NOMO-1 treated with DMSO at 0.1 percent for 48 hours (cell line): ENCODE measurements around the gene KLK12.

Experiments
- DNase-seq: peaks from one replicate; lab custom pipeline; 2025; ENCODE audit not compliant: unreplicated experiment; lab: John Stamatoyannopoulos, UW

KLK12 gene, protein sequence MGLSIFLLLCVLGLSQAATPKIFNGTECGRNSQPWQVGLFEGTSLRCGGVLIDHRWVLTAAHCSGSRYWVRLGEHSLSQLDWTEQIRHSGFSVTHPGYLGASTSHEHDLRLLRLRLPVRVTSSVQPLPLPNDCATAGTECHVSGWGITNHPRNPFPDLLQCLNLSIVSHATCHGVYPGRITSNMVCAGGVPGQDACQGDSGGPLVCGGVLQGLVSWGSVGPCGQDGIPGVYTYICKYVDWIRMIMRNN

DNA sequence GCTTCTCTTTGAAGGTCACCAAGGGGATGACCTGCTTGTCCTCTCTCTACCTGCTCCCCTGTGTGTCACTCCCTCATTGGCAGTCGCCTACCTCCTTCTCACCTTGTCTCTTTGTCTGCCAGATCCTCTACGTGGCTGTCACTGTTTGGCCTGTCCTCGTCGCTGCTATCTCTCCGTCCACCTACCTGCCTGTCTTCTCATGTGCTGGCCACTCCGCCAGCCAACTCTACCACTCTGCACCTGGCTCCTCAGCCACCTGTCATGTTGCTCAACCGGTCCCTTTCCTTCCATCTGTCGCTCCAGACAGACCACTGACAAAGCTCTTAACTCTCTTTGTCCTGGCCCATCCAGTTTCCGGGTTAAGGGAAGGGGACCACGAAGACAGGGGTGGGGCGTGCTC, at the start of gene KLK12:
TSS of gene KLK12 (minus strand) at position 299 of the 400 bp plus-strand sequence. CDS start 381 bp downstream, outside the sequence.
- no peak for DNase-seq

DNA sequence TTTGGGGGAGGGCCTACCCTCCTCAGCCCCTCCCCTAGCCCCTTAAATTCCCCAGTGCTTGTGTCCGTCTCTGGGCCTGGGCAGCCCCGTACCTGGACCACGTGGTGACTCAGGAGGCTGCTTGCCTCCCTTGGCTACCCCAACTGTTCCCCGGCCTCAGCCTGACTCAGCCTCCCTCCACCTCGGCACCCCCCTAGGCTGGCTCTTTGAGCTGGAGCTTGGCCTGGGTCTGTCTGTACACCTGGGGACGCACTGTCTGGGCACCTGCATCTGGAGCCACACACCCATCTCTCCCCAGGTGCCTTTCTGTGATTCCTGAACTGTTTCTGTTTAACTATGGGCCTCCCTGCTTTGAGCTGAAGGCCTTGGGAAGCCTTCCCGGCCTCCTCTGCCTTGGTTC, 49.7 kb upstream of the KLK12 start:
- DNase-seq: no peak

DNA sequence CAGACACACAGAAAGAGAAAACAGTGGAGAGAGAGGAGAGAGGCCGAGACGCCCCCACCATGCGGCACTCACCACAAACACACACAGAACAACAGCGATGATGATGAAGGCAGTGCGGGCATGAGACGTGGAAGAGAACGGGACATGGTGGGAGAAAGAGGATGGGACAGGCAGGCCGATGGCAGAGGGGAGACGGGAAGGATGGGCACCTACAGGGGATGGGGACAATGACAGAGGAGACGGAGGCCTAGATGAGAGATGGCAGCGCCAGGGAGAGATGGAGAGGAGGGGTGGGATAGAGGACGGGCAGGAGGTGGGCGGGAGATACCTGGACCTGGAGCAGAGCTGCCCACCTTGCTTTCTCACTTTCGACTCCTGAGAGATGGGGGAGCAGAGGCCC, 49.0 kb upstream of the KLK12 start:
- no peak for DNase-seq

DNA sequence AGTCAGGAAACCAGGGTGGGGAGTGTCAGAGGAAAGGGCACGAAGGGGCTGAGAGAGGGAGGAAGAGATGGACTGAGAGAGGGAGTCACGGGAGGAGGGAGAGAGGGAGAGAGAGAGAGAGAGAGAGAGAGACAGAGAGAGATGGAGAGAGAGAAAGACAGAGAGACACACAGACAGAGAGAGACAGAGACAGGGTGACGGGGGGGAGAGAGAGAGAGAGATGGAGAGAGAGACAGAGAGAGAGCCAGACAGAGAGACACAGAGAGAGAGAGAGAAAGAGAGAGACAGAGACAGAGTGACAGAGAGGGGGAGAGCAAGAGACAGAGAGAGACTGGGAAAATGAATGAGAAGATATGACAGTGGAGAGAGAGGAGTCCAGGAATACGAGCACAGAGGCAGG, 48.4 kb upstream of the KLK12 start:
- DNase-seq: no peak

DNA sequence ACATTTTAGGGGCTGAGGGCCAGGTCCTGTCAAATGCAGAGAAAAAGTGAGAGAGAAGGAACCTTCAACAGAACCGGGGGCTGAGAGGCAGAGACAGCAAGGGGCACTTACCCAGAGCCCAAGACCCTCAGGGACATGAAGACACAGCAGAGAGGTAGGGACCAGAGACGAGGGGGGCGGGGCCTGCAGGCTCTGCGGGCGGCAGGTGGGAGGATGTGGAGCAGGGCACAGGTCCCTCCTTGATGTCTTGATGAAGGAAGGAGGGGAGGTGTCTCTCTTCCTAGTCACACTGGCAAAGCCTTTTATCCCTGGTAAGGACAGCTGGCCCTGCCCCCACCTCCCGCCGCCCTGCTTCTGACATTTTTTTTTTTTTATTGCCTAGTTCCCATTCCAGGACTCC, 47.8 kb upstream of the KLK12 start, which contains the start of gene KLK14:
TSS of gene KLK14 (minus strand) at position 277 of the 400 bp plus-strand sequence. CDS start at position 4, 273 bp downstream.
- DNase-seq: no peak

DNA sequence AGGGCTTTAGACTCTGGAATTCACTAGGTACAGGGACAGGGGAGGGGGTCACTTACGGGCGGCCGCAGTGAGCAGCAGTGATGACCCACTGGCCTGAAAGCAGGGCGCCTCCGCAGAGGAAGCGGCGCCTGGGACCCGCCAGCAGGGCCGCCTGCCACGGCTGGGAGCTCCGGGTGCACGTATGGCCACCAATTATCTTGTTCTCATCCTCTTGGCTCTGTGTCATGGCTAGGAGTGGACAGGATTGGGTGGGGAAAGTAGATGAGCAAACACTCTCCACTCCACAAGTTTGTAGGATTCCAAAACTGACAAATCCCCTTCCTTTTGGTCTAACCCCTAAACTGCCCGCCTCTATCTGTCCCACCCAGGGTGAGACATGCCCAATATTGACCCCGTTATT, 46.7 kb upstream of the KLK12 start:
- DNase-seq: no peak

DNA sequence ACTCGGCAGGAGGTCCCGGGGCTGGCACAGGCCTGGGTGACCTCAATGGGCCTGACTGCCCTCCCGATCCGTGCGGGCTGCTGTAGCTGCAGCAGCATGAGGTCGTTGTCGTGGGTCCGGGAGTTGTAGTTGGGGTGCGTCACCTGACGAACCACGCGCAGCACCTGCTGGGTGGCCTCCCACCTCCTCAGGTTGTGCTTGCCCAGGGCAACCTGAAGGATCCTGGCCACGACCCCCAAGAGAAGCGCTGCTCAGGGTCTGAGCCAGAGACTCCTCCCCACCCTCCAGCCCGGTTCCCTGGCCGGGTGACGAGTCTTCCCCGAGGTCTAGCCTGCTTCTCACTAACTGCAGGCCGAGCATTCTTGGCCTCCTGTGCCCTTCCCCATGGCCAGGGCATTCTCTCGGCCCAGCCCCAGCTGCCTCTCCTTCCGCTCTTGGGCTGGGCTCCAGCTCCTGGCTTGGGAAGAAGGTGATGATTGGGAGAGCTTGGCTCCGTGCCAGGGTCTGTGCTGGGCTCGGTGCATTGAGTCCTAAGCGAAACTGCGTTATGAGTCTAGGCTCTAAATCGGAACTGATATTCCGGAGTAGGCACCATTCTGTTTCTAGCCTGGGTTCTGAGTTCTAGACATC, 44.8 kb upstream of the KLK12 start:
- no peak for DNase-seq

DNA sequence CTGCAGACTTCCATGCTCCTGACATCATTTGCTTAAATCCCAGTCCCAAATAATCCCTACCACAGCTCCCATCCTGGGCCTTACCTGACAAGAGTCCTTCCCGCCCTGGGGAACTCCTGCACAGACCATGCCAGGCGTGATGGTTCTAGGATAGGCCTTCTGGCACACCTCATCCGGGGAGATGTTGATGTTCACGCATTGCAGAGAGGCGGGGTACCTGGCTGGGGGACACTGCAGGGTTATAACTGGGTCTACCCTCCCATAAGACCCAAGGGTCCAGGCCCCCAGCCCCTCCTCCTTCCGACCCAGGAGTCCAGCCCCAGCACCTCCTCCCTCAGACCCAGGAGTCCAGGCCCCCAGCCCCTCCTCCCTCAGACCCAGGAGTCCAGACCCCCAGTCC, 43.9 kb upstream of the KLK12 start:
- DNase-seq: no peak

DNA sequence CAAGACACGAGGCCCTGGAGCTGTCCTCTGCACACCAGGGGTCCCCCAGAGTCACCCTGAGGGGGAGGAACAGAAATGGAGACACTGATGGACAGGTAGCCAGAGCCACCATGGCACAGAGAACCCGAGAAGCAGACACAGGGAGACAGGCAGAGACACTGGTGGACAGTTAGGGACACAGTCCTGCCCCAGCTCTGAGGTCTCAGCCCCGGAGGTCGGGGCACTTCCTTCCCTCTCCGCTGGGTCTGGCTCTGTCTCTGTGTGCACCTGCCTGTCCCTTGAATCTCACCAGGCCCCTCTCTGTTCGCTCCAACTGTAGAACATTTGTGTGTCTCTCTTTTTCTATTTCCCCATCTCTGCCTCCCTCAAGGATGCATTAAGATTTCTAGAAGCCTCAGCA, 43.3 kb upstream of the KLK12 start:
- DNase-seq: no peak

DNA sequence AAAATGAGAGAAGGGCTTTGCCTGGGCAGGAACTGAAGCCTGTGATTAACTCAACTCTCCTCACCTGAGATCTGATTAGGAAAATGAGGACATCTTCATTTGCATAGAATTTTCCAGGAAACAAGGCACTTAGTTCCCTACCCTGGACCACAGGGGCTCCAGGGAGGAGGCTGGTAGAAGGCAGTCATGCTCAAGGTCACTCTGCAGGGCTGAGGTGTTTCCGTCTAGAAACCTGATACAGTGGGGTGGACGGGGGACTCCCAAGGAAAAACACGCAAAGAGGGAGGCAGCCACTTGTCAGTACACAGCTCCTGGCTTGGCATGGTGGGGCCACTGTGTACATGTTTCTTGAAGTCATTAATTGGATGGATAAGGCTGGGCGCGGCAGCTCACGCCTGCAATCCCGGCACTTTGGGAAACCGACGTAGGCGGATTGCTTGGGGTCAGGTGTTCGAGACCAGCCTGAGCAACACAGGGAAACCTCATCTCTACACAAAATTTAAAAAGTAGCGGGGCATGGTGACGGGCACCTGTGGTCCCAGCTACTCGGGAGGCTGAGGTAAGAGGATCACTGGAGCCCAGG, 41.9 kb upstream of the KLK12 start:
- DNase-seq: no peak

DNA sequence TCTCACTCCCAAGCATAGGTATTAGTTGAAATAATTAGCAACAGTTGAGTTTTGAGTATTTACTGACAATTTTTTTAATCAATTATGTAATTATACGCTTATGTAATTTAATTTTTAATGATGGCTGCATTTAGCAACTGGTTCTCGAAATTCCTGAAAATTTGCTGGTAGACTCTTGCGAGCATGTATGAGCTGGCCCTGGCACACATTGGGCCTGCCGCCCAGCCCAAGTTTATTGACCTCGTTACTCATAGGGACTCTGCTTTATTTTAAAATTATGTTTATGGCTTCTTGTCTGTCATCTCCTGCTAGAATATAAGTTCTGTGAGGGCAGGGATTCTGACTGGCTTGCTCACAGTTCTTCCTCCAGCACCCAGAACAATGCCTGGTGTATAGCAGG, 41.2 kb upstream of the KLK12 start:
- no peak for DNase-seq

DNA sequence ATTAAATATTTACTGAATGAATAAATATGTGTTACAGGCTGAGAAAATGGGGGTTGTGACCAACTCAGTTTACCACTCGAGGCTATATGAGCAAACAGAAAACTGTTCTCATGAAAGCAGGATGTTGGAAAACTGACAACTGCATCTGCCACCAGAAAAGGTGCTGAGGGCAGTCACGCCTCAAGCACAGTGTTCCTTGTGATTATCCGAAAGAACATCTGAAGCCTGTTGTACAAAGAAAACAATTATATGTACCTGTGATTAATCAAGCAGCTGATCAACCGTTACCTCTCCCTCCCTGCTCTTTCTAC, 36.2 kb upstream of the KLK12 start:
- DNase-seq: no peak

DNA sequence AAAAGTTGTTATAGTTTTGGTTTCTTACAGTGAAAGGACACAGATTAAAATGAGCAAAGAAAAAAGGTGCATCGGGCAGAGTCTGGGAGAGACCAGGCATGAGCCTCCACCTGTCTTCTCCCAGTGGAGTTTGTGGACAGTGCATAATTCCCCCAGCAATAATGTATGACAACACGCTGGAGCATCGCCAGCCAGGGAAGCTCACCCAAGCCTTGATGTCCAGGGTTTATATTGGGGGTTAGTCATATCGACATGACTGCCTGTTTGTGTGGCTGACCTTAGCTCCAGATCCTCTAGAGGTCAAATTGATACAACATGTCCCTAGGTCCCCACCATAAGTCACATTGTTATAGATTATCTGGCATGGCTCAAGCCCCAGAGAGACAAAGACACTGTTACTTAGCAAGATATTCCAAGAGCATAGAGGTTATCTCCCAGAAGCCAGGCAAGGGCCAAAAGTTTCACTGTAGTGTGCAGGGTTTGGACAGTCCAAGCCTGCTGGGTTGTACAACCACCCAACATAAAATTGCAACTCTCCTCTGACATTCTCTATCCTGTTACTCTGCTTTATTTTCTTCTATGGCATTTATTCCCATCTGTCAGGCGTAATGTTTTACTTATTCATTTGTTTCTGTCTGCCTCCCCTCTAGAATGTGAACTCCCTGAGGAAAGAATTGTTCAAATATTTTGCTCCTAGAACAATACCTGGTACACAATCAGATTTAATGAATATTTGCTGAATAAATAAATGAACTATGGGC, 35.7 kb upstream of the KLK12 start:
- DNase-seq: no peak

DNA sequence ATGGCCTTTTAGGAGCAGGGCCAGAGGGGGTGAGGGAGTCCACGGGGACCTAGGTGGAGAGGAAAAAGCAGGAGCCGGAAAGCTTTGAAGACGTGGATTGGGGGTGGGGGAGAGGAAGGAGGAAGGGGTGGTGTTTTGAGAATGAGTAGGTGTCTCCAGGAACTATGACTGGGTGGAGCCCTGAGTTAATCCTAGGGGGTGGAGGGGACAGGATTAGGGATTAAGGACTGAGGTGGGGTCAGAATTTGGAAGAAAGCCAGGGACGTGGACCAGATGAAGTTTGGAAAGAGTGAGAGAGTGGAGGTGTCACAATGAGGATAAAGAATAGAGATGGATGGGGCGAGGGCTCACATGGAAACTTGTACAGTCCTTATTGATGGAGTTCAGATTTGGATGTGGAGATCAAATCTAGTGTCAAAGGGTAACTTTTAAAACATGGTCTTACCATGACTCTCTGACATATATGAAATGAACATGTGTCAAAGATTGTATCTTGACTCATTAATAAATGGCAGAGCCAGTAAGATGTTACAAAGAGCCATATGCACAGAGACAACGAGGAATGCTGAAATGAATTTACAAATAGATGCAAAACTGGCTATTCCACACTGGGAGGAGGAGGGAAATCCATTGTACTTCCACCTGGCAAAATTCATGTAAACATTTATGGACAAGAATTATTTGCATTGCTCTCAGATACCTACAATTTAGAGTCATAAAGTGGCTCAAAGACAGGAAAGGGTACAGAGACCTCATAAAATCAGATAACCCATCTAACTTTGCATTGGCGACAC, 31.8 kb upstream of the KLK12 start:
- no peak for DNase-seq

DNA sequence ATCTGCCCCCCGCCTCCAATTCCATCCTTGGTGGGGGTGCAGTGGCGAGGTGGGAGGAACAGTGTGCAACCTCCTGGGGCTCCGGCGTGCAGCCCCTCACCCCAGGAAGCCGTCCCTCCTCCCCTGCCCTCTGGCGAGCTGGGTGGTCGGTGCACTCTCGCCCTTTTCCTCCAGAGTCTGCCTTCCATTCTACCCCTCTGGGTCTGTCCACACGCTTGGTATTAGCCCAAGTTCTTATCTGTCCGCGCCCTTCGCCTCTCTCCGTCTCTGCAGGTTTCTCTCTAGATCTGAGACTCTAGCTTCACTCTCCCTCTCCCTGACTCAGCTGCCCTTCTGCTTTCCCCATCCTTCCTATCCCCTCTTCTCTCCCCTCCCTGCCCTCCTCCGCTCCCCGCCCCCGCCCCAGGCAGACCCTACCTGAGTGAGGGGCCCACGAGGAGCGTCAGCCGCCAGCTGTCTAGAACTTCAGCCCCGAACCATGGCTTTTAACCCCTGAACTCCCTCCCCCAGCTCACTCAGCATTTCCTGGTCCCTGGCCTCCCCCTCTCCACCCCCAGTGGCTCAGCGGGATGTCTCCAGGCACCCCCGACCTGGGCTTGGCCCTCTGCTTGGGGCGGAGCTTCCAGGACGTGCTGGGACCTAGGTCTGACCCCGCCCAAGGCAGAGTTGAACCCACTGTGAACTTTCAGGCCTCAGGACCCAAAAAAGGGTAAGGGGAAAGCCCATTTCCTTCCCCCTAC, 30.6 kb upstream of the KLK12 start:
- no peak for DNase-seq

DNA sequence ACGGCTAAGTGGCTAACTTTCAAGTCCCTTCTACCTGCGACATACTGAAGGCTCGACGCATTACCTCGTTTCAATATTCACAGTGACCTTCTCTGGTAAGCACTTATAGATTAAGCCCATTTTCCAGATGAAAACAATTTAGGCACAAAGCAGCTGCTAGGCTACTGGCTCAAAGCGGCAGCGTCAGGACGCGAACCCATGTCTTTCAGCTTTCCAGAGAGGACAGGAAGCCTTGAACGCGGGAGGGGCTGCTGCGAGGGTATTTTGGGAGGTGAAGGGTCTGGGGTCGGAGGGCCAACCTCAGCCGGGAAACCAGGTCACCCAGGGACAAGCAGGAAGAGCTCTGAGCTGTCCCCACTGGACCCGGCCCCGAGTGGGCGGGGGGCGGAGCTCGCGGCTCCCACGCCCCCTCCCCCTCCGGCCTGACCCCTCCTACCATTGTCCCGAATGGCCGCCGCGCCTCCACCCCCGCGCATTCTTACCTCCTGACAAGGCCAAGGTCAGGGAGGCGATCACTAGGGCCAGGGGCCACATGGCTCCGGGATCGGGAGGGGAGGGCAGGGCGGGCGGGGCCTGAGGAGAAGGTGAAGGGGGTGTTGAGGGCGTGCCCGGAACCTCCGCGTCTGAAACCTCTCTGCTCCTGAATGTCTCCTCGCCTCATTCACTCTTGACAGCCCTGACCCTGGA, 29.9 kb upstream of the KLK12 start, which contains the start of gene KLK13:
TSS of gene KLK13 (minus strand) at position 559 of the 687 bp plus-strand sequence. CDS start at position 534, 25 bp downstream.
- peak; percentile 8 for DNase-seq

DNA sequence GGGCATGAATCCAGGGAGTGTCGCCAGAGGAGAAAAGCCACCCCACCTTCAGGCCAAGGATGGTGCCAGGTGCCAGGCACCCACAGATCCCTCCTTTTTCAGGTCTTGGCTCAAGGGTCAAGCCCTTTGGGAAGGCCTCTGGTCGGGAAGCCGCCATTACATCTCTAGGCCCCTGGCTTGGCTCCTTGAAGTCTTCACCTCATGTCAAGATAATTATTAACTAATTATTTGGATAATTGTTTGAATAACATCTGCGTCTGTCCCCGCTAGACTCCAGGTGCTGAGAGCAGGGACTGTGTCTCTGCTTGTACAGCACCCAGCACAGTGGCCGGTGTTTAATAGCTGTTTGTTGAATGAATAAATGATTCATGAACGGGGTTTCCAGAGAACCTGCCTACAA, 28.9 kb upstream of the KLK12 start:
- no peak for DNase-seq

DNA sequence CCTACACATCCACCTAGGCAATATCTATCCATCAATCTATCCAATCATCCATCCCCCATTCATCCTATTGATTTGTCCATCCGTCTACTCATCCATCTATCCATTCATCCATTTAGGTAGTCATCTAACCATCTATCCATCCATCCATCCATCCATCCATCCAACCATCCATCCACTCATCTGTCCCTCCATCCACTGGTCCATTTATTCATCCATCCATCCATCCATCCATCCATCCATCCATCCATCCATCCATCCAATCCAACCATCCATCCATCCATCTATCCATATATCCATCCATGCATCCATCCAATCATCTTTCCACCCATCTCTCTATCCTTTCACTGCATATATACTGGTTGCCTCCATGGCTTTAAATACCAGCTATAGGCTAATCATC, 26.2 kb upstream of the KLK12 start:
- no peak for DNase-seq

DNA sequence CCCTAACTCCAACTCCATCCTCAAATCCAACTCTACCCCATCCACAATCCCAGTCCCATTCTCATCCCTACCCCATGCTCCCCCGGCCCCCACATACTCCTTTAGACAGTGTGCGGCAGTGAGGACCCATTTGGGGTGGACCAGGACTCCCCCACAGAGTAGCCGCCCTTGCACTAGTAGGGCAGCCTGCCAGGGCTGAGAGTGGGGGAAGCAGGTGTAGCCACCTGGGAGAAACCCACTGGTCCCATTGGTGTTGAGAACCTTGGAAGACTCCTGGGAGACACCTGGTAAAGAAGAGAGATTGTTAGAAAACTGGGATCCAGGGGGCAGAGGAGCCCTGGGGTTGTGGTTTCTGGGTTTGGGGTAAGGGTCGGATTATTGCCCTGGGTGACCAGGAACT, 25.5 kb upstream of the KLK12 start:
- DNase-seq: no peak

DNA sequence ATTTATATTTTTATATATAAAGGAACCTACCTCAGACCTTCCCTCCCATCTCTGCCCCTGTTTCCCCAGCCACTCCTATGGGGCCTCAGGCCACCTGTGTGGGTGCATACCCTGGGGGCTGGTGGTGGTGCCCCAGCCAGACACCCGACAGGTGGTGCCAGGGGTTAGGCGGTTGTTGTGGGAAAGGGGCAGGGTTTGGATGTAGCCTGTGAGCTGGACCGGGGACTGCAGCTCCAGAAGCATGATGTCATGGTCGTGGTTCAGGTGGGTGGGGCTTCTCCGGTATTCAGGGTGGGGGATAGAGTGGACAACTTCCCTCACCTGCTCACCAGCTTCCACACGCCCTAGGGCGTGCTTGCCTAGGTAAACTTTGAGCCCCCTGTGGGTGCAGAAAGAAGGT, 24.9 kb upstream of the KLK12 start:
- no peak for DNase-seq
